GM12878 (cell line): ENCODE measurements around the gene SPRY4. TPM values are rescaled to one million over a fixed set of nuclear protein-coding genes. Genes with fewer than 3 reads are reported as not detected.

Experiments
- ATAC-seq: fragments of 200-7000 bp; cut with Tn5 transposase; 3 replicates; pipeline ENCODE4 v1.9.1; 2020; ENCODE audit warnings: mild to moderate bottlenecking, moderate library complexity
- BruUV-seq: library from RNA; stranded (reverse); fragments of 400-500 nt; replicated peaks from 2 replicates; lab custom pipeline; 2021; lab: Mats Ljungman, UMichigan
- CTCF ChIA-PET: fragments of 300-600 bp; sonication (Branson Sonifier 250); formaldehyde crosslinking; extraction: SDS; loops from one replicate; lab custom pipeline; 2021; ENCODE audit warnings: inconsistent platforms; lab: Yijun Ruan, JAX
- POLR2A ChIA-PET: fragments of 350-600 bp; formaldehyde crosslinking; extraction: SDS; loops from one replicate; lab custom pipeline; 2021; ENCODE audit warnings: inconsistent platforms; lab: Charles Lee
- RAD21 ChIA-PET: fragments of 300-600 bp; sonication (Branson Sonifier 250); formaldehyde crosslinking; loops from one replicate; lab custom pipeline; 2023; ENCODE audit warnings: antibody characterized with exemption; ENCODE audit not compliant: unreplicated experiment; lab: Charles Lee
- SMC1A ChIA-PET: fragments of 300-600 bp; sonication (Branson Sonifier 250); formaldehyde crosslinking; loops from one replicate; lab custom pipeline; 2023; ENCODE audit not compliant: unreplicated experiment, uncharacterized antibody; lab: Charles Lee
- DNase-seq: peaks from one replicate; pipeline ENCODE4 v3.0.0-alpha.2; 2011; ENCODE audit warnings: low read depth, low spot score
- FAIRE-seq: peaks from 3 replicates; lab custom pipeline; 2011; peaks lifted over from hg19 to GRCh38; lab: Jason Lieb, UNC
- H2AFZ ChIP-seq: 2 replicates; pipeline ENCODE4 v1.6.0; 2011; ENCODE audit warnings: low read depth, low read length, control low read depth; ENCODE audit not compliant: control insufficient read depth
- H3K27ac ChIP-seq: 2 replicates; pipeline ENCODE4 v1.5.1; 2011; ENCODE audit warnings: control low read depth; ENCODE audit not compliant: control insufficient read depth, insufficient read depth
- H3K27me3 ChIP-seq, 2 experiments: replicated peaks in 1 of 2; 2 replicates each; pipeline versions ENCODE4 v1.6.0 to v1.6.1; 2011; ENCODE audit warnings: low read length in 1 of 2; ENCODE audit not compliant: control insufficient read depth in 2 of 2, insufficient read depth in 2 of 2
- H3K36me3 ChIP-seq, 2 experiments: 2 replicates each; pipeline ENCODE4 v1.5.1; 2011; ENCODE audit warnings: low read length in 1 of 2; ENCODE audit not compliant: control insufficient read depth in 2 of 2, insufficient read depth in 2 of 2
- H3K4me1 ChIP-seq: 2 replicates; pipeline ENCODE4 v1.6.1; 2011; ENCODE audit warnings: mild to moderate bottlenecking, low read length, moderate library complexity, mixed read lengths; ENCODE audit not compliant: control insufficient read depth, insufficient read depth
- H3K4me2 ChIP-seq: 2 replicates; pipeline ENCODE4 v1.6.0; 2011; ENCODE audit warnings: control low read depth; ENCODE audit not compliant: control insufficient read depth, insufficient read depth
- H3K4me3 ChIP-seq: fragments of 200-600 bp; sonication (generic); 2 replicates; pipeline ENCODE4 v1.5.1; 2016
- H3K79me2 ChIP-seq: 2 replicates; pipeline ENCODE4 v1.6.0; 2011; ENCODE audit warnings: low read length; ENCODE audit not compliant: control insufficient read depth, insufficient read depth
- H3K9ac ChIP-seq: 2 replicates; pipeline ENCODE4 v1.8.0; 2011; ENCODE audit warnings: low read length, control low read depth, mixed read lengths; ENCODE audit not compliant: control insufficient read depth, insufficient read depth
- H3K9me3 ChIP-seq: replicated peaks from 3 replicates; pipeline ENCODE4 v1.5.1; 2011; ENCODE audit warnings: mild to moderate bottlenecking, low read length; ENCODE audit not compliant: control insufficient read depth, insufficient read depth
- H4K20me1 ChIP-seq: 2 replicates; pipeline ENCODE4 v1.6.0; 2011; ENCODE audit not compliant: control insufficient read depth, insufficient read depth
- ATF2 ChIP-seq: IDR thresholded peaks from 2 replicates; pipeline ENCODE4 v1.6.1; 2012; ENCODE audit warnings: low read length, inconsistent platforms
- EP300 ChIP-seq, 2 experiments: fragments of 150-350 bp in 1 of 2; IDR thresholded peaks; 2 replicates each; pipeline ENCODE4 v1.6.1; 2011 to 2012; ENCODE audit warnings: low read depth in 2 of 2, low read length in 2 of 2, borderline replicate concordance in 1 of 2, improper control_type of control experiment in 1 of 2, inconsistent platforms in 1 of 2; ENCODE audit not compliant: control insufficient read depth in 1 of 2
- ESRRA ChIP-seq: IDR thresholded peaks from 2 replicates; pipeline ENCODE4 v1.6.1; 2012; ENCODE audit warnings: mild to moderate bottlenecking, low read length, improper control_type of control experiment
- IKZF1 ChIP-seq: fragments of 450-650 bp; conservative IDR thresholded peaks from 2 replicates; pipeline ENCODE4 v1.6.1; 2017; ENCODE audit warnings: antibody characterized with exemption, mild to moderate bottlenecking
- POLR2AphosphoS5 ChIP-seq: IDR thresholded peaks from 2 replicates; pipeline ENCODE4 v1.6.1; 2011; ENCODE audit warnings: mild to moderate bottlenecking, low read length, inconsistent platforms
- WGBS: methylation state at CpG from one replicate; pipeline ENCODE4 v1.1.6; 2016; ENCODE audit warnings: low lambda C conversion rate; ENCODE audit not compliant: insufficient replicate concordance, insufficient coverage; ENCODE audit errors: missing lambda C conversion rate; 5-methylcytosine and 5-hydroxymethylcytosine counted together
- in situ Hi-C: fragments of 300-500 bp; cut with MboI; formaldehyde crosslinking; loops from 9 replicates; pipeline ENCODE4 v1.14.3; 2018; ENCODE audit warnings: mixed read lengths
- intact Hi-C: fragments of 100-400 bp; cut with micrococcal nuclease; formaldehyde crosslinking; loops from one replicate; pipeline ENCODE4 v1.14.2; 2022; ENCODE audit not compliant: unreplicated experiment
- polyA plus RNA-seq, 11 experiments: library from polyadenylated mRNA; depleted of rRNA in 4 of 11; unstranded in 6 of 11; stranded (reverse) in 5 of 11; fragments of >200 nt; fragmentation: Nextera tagmentation in 4 of 11; fragmentation: Illumina TruSeq in 1 of 11; extraction: Ambion mirVana in 4 of 11; extraction: Trizol in 1 of 11; gene quantifications; 1 replicate in 1 of 11; 2 replicates in 10 of 11; pipeline versions ENCODE4 v1.2.1 to v1.2.3, GENCODE V29; 2011 to 2016; ENCODE audit warnings: inconsistent platforms in 2 of 11, missing spikeins in 2 of 11, low read depth in 1 of 11
- total RNA-seq, 4 experiments: library from RNA; depleted of rRNA in 3 of 4; stranded (reverse); fragments of >200 nt in 3 of 4; fragmentation: Illumina TruSeq in 1 of 4; extraction: Trizol in 1 of 4; gene quantifications; 2 replicates each; pipeline versions ENCODE4 v1.2.1 to v1.2.3, GENCODE V29; 2013 to 2021

SPRY4 gene
- total and polyA plus RNA-seq, 10 of the 15 experiments (the other 5 are each of a cell fraction or from before 2014, with no cell fraction given), result 0.04 to 1.4 (median 0.18) TPM; not detected in 1

- no peak for TF ChIP-seq ESRRA
- TF ChIP-seq POLR2AphosphoS5, result no peak
These were observed 5.0 kb downstream of the SPRY4 start (continued) for GRCh38 chr5:142319560-142320429.

- ChIA-PET CTCF (no interaction called here), SMC1A (no interaction called here), RAD21 (no interaction called here), POLR2A (no interaction called here)
- no TSS peak for BruUV-seq
- H3K9ac ChIP-seq, result no peak overlapping the region; the same call in 1 of the 2 replicates
- H3K4me1 ChIP-seq, result peaks cover 17% of the 10 kb centered on the region
- WGBS, result 28% methylated on average over 2 of the region's 2 CpGs
- H3K36me3 ChIP-seq, result no peaks in the 10 kb centered on the region
- no peaks in the 10 kb centered on the region for H4K20me1 ChIP-seq
- no peak for DNase-seq
- no peak for FAIRE-seq
- H3K4me3 ChIP-seq, result peak overlapping the region; percentile 38; the same call in 1 of the 2 replicates
- H3K27ac ChIP-seq, result peak overlapping the region; percentile 55; the same call in 1 of the 2 replicates
- intact Hi-C loops (loop anchor here (5.0 kb wide), 1 partner anchor 228 kb away; no protein-coding TSS in a partner anchor), in situ Hi-C loops (no loop called here)
- peak overlapping the region; percentile 45 for H2AFZ ChIP-seq
- H3K79me2 ChIP-seq, result peaks cover 10% of the 10 kb centered on the region
- H3K9me3 ChIP-seq, result no peaks in the 10 kb centered on the region
- peak; percentile 53 for ATAC-seq
- TF ChIP-seq EP300 (IDR thresholded peaks at IDR 0.05; ENCODE audit: borderline replicate concordance in 1 of 2, control insufficient read depth in 1 of 2, low read depth in 2 of 2, low read length in 2 of 2) (no peak), ATF2 (no peak), IKZF1 (0 out of 2 replicates have a peak, but pooled peaks have one; percentile 13)
- TF ChIP-seq, all 136 proteins: peak for 1
- Histone ChIP-seq H3K4me2 (peak overlapping the region; percentile 58), H3K27me3 (peaks cover 0 to 4% of the 10 kb centered on the region in 2 experiments; a peak in 1 of 4 replicates)
These were observed 5.7 kb downstream of the SPRY4 start for GRCh38 chr5:142319105-142319504.
